Kidney epithelial cell (primary cell): Measurements from ENCODE around the gene MAPKAP1. TPM values are rescaled to one million over a fixed set of nuclear protein-coding genes. Genes with fewer than 3 reads are reported as not detected.

Source experiments
- DNase-seq: peaks from one replicate; pipeline ENCODE4 v3.0.0-alpha.2; 2010; ENCODE audit warnings: low read depth
- H3K27me3 ChIP-seq: 2 replicates; pipeline ENCODE4 v1.6.0; 2011; ENCODE audit warnings: low read length; ENCODE audit not compliant: control insufficient read depth, insufficient read depth
- H3K36me3 ChIP-seq: 2 replicates; pipeline ENCODE4 v1.5.1; 2011; ENCODE audit warnings: low read length; ENCODE audit not compliant: control insufficient read depth, insufficient read depth
- H3K4me3 ChIP-seq: 2 replicates; pipeline ENCODE4 v1.5.1; 2011; ENCODE audit warnings: low read depth, mild to moderate bottlenecking, control low read depth, low read length
- total RNA-seq: library from RNA; depleted of rRNA; stranded (reverse); fragments of >200 nt; gene quantifications from 2 replicates; pipeline ENCODE4 v1.2.3, GENCODE V29; 2015
- TF ChIP-seq, protein P1 (sequence below): IDR thresholded peaks from 2 replicates; pipeline ENCODE4 v1.5.1; 2011; ENCODE audit warnings: mild to moderate bottlenecking, moderate library complexity, low read length, control low read depth, inconsistent platforms; ENCODE audit not compliant: insufficient read depth, poor library complexity, severe bottlenecking

MAPKAP1 gene
- total RNA-seq, 1 donor from 2014 or later, result 101 TPM

DNA sequence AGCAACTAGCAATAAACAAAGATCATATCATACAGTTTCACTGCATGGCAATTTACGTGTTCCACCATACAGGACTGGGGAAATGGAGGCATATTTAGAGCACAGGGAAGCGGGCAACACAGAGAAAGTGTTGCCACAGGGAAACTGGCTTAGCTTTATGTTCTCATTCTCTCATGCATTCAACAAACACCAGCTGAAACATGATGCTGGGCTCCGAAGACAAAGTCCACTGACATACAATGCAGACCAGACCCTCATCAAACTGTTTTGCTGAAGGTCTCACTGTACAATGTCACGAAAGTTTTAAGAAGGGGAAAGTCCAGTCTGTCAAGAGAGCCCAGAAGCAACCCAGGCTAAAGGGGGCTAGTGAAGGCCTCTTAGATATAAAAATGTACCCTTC is 115.1 kb downstream of the MAPKAP1 start:
- Histone ChIP-seq H3K36me3 (no peaks in the 10 kb centered on the region), H3K4me3 (no peak overlapping the region), H3K27me3 (no peaks in the 10 kb centered on the region)
- no peak for DNase-seq
- TF ChIP-seq, protein P1, sequence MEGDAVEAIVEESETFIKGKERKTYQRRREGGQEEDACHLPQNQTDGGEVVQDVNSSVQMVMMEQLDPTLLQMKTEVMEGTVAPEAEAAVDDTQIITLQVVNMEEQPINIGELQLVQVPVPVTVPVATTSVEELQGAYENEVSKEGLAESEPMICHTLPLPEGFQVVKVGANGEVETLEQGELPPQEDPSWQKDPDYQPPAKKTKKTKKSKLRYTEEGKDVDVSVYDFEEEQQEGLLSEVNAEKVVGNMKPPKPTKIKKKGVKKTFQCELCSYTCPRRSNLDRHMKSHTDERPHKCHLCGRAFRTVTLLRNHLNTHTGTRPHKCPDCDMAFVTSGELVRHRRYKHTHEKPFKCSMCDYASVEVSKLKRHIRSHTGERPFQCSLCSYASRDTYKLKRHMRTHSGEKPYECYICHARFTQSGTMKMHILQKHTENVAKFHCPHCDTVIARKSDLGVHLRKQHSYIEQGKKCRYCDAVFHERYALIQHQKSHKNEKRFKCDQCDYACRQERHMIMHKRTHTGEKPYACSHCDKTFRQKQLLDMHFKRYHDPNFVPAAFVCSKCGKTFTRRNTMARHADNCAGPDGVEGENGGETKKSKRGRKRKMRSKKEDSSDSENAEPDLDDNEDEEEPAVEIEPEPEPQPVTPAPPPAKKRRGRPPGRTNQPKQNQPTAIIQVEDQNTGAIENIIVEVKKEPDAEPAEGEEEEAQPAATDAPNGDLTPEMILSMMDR, result no peak

DNA sequence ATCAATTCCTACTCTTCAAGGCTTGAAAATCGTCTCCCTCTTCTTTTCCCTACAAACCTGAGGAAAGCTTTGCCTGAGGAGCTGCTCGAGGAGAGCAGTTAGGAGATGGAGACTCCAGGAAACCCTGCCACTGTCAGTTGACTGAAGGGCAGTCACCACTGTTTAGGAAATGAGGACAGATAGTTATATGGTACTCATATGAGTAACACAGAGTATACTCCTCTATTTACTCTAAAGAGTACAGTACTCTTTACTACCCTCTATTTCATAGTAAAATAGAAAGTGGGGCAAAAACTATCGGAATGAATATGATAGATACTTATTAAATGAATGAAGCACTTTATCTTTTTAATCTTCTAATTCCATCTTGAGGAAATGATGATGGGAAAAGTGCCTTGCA is 115.8 kb downstream of the MAPKAP1 start:
- TF ChIP-seq, protein P1, result no peak
- Histone ChIP-seq H3K36me3 (no peaks in the 10 kb centered on the region), H3K27me3 (no peaks in the 10 kb centered on the region), H3K4me3 (no peak overlapping the region)
- DNase-seq, result no peak

DNA sequence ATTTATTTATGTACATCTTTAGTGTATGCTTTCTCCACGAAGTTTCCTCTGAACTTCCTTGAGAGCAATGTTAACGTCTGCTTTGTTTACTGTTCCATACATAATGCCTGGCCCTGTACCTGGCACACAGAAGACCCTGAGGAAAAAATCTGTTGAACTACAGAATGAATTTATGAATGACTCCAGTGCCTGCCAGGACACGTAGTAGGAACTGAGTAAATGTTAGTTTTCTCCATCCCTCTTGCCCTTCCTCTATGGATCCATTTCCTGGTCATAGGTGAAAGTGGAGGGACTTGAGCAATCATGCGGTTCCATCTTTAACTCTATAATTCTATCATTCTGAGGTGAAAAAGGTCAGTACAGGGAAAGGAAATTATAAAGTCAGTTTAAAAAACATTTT is 117.7 kb downstream of the MAPKAP1 start:
- TF ChIP-seq, protein P1, result no peak
- no peaks in the 10 kb centered on the region for H3K36me3 ChIP-seq
- H3K27me3 ChIP-seq, result no peaks in the 10 kb centered on the region
- no peak overlapping the region for H3K4me3 ChIP-seq
- DNase-seq, result no peak

DNA sequence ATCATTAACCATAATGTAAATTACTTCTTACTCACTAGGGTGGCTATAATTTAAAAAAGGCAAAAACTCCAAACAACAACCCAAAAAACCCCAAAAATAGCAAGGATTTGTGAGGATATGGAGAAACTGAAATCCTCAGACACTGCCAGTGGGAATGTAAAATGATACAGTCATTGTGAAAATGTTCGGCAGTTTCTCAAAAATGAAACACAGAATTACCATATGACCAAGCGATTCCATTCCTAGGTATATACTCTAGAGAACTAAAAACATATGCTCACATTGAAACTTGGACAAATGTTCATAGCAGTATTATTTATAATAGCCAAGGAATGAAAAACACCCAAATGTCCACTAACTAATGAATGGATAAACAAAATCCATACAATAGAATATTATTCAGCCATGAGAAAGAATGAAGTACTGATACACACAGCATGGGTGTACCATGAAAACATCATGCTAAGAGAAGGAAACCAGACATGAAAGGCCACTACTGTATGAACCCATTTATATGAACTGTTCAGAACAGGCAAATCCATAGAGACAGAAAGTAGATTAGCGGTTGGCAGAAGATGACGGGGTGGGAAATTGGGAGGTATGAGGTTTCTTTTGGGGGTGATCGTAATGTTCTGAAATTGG is 119.1 kb downstream of the MAPKAP1 start:
- TF ChIP-seq, protein P1, result no peak
- H3K36me3 ChIP-seq, result no peaks in the 10 kb centered on the region
- H3K27me3 ChIP-seq, result no peaks in the 10 kb centered on the region
- DNase-seq, result no peak
- no peak overlapping the region for H3K4me3 ChIP-seq

DNA sequence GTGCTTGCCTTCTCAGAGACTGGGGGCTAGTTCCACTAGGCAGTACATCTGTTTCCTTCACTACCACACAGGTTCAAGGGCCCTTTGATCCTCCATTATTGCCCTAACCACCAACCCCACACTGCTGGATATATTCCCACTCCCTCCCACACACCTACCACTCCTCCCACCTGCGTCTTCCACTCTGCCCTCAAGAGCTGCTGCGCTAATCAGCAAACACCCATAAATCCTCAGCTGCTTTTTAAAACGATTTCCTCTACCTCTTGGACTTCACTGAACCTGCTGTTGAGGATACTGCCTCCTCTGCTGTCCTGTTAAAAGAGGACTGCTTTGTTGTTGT is 120.9 kb downstream of the MAPKAP1 start:
- no peak overlapping the region for H3K4me3 ChIP-seq
- TF ChIP-seq, protein P1, result no peak
- DNase-seq, result no peak
- H3K27me3 ChIP-seq, result no peaks in the 10 kb centered on the region
- H3K36me3 ChIP-seq, result no peaks in the 10 kb centered on the region

DNA sequence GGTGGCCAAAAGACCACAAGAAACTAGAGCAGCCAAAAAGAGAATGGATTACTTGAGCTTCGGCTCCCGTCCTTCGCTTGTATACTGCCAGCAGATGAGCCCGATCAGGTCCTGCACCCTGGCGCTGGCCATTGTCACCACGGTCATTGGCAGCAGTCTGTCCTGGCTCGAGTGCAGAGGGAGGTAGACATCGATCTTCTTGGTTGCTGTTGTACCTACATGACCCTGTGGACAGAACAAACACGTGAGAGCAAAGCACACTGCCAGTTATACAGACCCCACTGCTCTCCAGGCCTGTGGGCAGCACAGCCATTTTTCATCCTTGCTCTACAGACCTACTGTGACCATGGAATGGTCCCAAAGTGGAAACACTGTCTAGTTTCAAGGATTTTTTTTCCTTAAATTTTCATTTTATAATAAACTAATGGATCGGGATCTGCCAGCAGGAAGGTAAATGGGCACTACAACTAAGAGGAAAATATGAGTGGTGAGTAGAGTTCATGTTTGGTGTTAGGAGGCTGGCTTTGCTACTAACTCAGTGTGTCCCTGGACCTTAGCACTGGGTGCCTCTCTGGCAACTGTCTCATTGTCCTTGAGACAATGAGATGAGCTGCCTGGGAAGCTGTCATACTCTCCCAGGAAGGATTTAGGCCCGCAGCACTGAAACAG is 121.4 kb downstream of the MAPKAP1 start:
- Histone ChIP-seq H3K36me3 (no peaks in the 10 kb centered on the region), H3K27me3 (no peaks in the 10 kb centered on the region), H3K4me3 (no peak overlapping the region)
- no peak for DNase-seq
- TF ChIP-seq, protein P1, result no peak
